ENCODE data around the gene PPM1K.

The PPM1K gene

GRCh38 chr4:88223516-88223915 is 60.8 kb downstream of the PPM1K start:
- no peak overlapping the region for H3K56ac ChIP-seq (ENCODE audit: low read length)
- H3K4me1 ChIP-seq (ENCODE audit: control insufficient read depth, low read depth, low read length), result no peaks in the 10 kb centered on the region
- no peak overlapping the region for H3K4me3 ChIP-seq (ENCODE audit: low read length)
- H3K36me3 ChIP-seq (ENCODE audit: control insufficient read depth, insufficient read depth, low read length), result no peaks in the 10 kb centered on the region
- no peak overlapping the region for H3K18ac ChIP-seq (ENCODE audit: low read length)
- H3K79me2 ChIP-seq (ENCODE audit: control insufficient read depth, insufficient read depth, low read length), result no peaks in the 10 kb centered on the region
- no peak overlapping the region for H4K8ac ChIP-seq (ENCODE audit: low read depth, low read length)
- no CpG with 5 or more reads among the region's 1 CpG for WGBS (ENCODE audit: extremely low coverage, insufficient coverage, low lambda C conversion rate)
- no peak overlapping the region for H2AK5ac ChIP-seq (ENCODE audit: low read length)
- DNase-seq, result no peak
- H3K23ac ChIP-seq (ENCODE audit: low read length), result no peak overlapping the region
- no peak overlapping the region for H4K5ac ChIP-seq (ENCODE audit: low read length)
- no peak overlapping the region for H2BK15ac ChIP-seq (replicated peaks; ENCODE audit: low read depth)
- H3K27me3 ChIP-seq (ENCODE audit: insufficient read depth, low read length, poor library complexity), result no peaks in the 10 kb centered on the region
- no peak overlapping the region for H3K9ac ChIP-seq (ENCODE audit: low read length)
- H3K4me2 ChIP-seq (ENCODE audit: low read length), result no peak overlapping the region
- no peak overlapping the region for H3K4ac ChIP-seq (ENCODE audit: low read depth, low read length)
- no peak overlapping the region for H2BK5ac ChIP-seq (ENCODE audit: low read length)
- H3K79me1 ChIP-seq (ENCODE audit: low read length), result no peaks in the 10 kb centered on the region
- no peak overlapping the region for H2BK120ac ChIP-seq (ENCODE audit: low read depth, low read length)
- no peak overlapping the region for H3K27ac ChIP-seq (ENCODE audit: low read depth, low read length)

- H3K23ac ChIP-seq (ENCODE audit: low read length), result no peak overlapping the region
- no peaks in the 10 kb centered on the region for H3K36me3 ChIP-seq (ENCODE audit: control insufficient read depth, insufficient read depth, low read length)
- H2BK5ac ChIP-seq (ENCODE audit: low read length), result no peak overlapping the region
- no peak overlapping the region for H2BK120ac ChIP-seq (ENCODE audit: low read depth, low read length)
- DNase-seq, result peak; percentile 61
- no peaks in the 10 kb centered on the region for H3K79me1 ChIP-seq (ENCODE audit: low read length)
- no peak overlapping the region for H3K4me2 ChIP-seq (ENCODE audit: low read length)
- no peak overlapping the region for H3K4ac ChIP-seq (ENCODE audit: low read depth, low read length)
- H3K4me1 ChIP-seq (ENCODE audit: control insufficient read depth, low read depth, low read length), result no peaks in the 10 kb centered on the region
- no peak overlapping the region for H3K4me3 ChIP-seq (ENCODE audit: low read length)
- no peak overlapping the region for H2BK15ac ChIP-seq (replicated peaks; ENCODE audit: low read depth)
- H3K9ac ChIP-seq (ENCODE audit: low read length), result no peak overlapping the region
- H3K27me3 ChIP-seq (ENCODE audit: insufficient read depth, low read length, poor library complexity), result no peaks in the 10 kb centered on the region
- no peaks in the 10 kb centered on the region for H3K79me2 ChIP-seq (ENCODE audit: control insufficient read depth, insufficient read depth, low read length)
- no peak overlapping the region for H3K18ac ChIP-seq (ENCODE audit: low read length)
- no peak overlapping the region for H3K27ac ChIP-seq (ENCODE audit: low read depth, low read length)
- H4K5ac ChIP-seq (ENCODE audit: low read length), result no peak overlapping the region
- H4K8ac ChIP-seq (ENCODE audit: low read depth, low read length), result no peak overlapping the region
- H2AK5ac ChIP-seq (ENCODE audit: low read length), result no peak overlapping the region
- no peak overlapping the region for H3K56ac ChIP-seq (ENCODE audit: low read length)
- WGBS (ENCODE audit: extremely low coverage, insufficient coverage, low lambda C conversion rate), result no CpG with 5 or more reads among the region's 5 CpGs
Observed at GRCh38 chr4:88219099-88219498, 65.3 kb downstream of the PPM1K start.

GRCh38 chr4:88217169-88217568 is 67.2 kb downstream of the PPM1K start:
- no CpG with 5 or more reads among the region's 4 CpGs for WGBS (ENCODE audit: extremely low coverage, insufficient coverage, low lambda C conversion rate)
- H3K27me3 ChIP-seq (ENCODE audit: insufficient read depth, low read length, poor library complexity), result no peaks in the 10 kb centered on the region
- no peak overlapping the region for H3K9ac ChIP-seq (ENCODE audit: low read length)
- no peak overlapping the region for H2BK15ac ChIP-seq (replicated peaks; ENCODE audit: low read depth)
- H4K5ac ChIP-seq (ENCODE audit: low read length), result no peak overlapping the region
- no peak overlapping the region for H3K4me2 ChIP-seq (ENCODE audit: low read length)
- no peaks in the 10 kb centered on the region for H3K79me2 ChIP-seq (ENCODE audit: control insufficient read depth, insufficient read depth, low read length)
- H2BK120ac ChIP-seq (ENCODE audit: low read depth, low read length), result no peak overlapping the region
- no peaks in the 10 kb centered on the region for H3K79me1 ChIP-seq (ENCODE audit: low read length)
- no peak overlapping the region for H3K4ac ChIP-seq (ENCODE audit: low read depth, low read length)
- H2BK5ac ChIP-seq (ENCODE audit: low read length), result no peak overlapping the region
- H3K36me3 ChIP-seq (ENCODE audit: control insufficient read depth, insufficient read depth, low read length), result no peaks in the 10 kb centered on the region
- no peak overlapping the region for H3K18ac ChIP-seq (ENCODE audit: low read length)
- no peak overlapping the region for H3K56ac ChIP-seq (ENCODE audit: low read length)
- no peak overlapping the region for H3K23ac ChIP-seq (ENCODE audit: low read length)
- H4K8ac ChIP-seq (ENCODE audit: low read depth, low read length), result no peak overlapping the region
- DNase-seq, result no peak
- H3K4me1 ChIP-seq (ENCODE audit: control insufficient read depth, low read depth, low read length), result no peaks in the 10 kb centered on the region
- H3K4me3 ChIP-seq (ENCODE audit: low read length), result no peak overlapping the region
- H3K27ac ChIP-seq (ENCODE audit: low read depth, low read length), result no peak overlapping the region
- no peak overlapping the region for H2AK5ac ChIP-seq (ENCODE audit: low read length)

- no peak overlapping the region for H3K56ac ChIP-seq (ENCODE audit: low read length)
- no peak for DNase-seq
- H3K23ac ChIP-seq (ENCODE audit: low read length), result no peak overlapping the region
- no peak overlapping the region for H2BK5ac ChIP-seq (ENCODE audit: low read length)
- H3K18ac ChIP-seq (ENCODE audit: low read length), result no peak overlapping the region
- H3K79me2 ChIP-seq (ENCODE audit: control insufficient read depth, insufficient read depth, low read length), result no peaks in the 10 kb centered on the region
- H2BK120ac ChIP-seq (ENCODE audit: low read depth, low read length), result no peak overlapping the region
- no peak overlapping the region for H3K4ac ChIP-seq (ENCODE audit: low read depth, low read length)
- H2BK15ac ChIP-seq (replicated peaks; ENCODE audit: low read depth), result no peak overlapping the region
- H4K5ac ChIP-seq (ENCODE audit: low read length), result no peak overlapping the region
- H3K27me3 ChIP-seq (ENCODE audit: insufficient read depth, low read length, poor library complexity), result no peaks in the 10 kb centered on the region
- H3K9ac ChIP-seq (ENCODE audit: low read length), result no peak overlapping the region
- no peaks in the 10 kb centered on the region for H3K4me1 ChIP-seq (ENCODE audit: control insufficient read depth, low read depth, low read length)
- H2AK5ac ChIP-seq (ENCODE audit: low read length), result no peak overlapping the region
- no peaks in the 10 kb centered on the region for H3K36me3 ChIP-seq (ENCODE audit: control insufficient read depth, insufficient read depth, low read length)
- no peaks in the 10 kb centered on the region for H3K79me1 ChIP-seq (ENCODE audit: low read length)
- H3K4me2 ChIP-seq (ENCODE audit: low read length), result no peak overlapping the region
- no CpG with 5 or more reads among the region's 6 CpGs for WGBS (ENCODE audit: extremely low coverage, insufficient coverage, low lambda C conversion rate)
- no peak overlapping the region for H3K4me3 ChIP-seq (ENCODE audit: low read length)
- H3K27ac ChIP-seq (ENCODE audit: low read depth, low read length), result no peak overlapping the region
- H4K8ac ChIP-seq (ENCODE audit: low read depth, low read length), result no peak overlapping the region
Observed at GRCh38 chr4:88216395-88216794, 68.0 kb downstream of the PPM1K start.

- Histone ChIP-seq H3K27ac (ENCODE audit: low read depth, low read length) (no peak overlapping the region), H3K18ac (ENCODE audit: low read length) (no peak overlapping the region), H2AK5ac (ENCODE audit: low read length) (no peak overlapping the region), H4K5ac (ENCODE audit: low read length) (no peak overlapping the region), H2BK15ac (replicated peaks; ENCODE audit: low read depth) (no peak overlapping the region), H3K27me3 (ENCODE audit: insufficient read depth, low read length, poor library complexity) (no peaks in the 10 kb centered on the region), H2BK120ac (ENCODE audit: low read depth, low read length) (no peak overlapping the region), H3K79me2 (ENCODE audit: control insufficient read depth, insufficient read depth, low read length) (no peaks in the 10 kb centered on the region), H2BK5ac (ENCODE audit: low read length) (no peak overlapping the region), H3K56ac (ENCODE audit: low read length) (no peak overlapping the region), H3K4me3 (ENCODE audit: low read length) (no peak overlapping the region), H3K23ac (ENCODE audit: low read length) (no peak overlapping the region), H3K4me2 (ENCODE audit: low read length) (no peak overlapping the region), H3K4ac (ENCODE audit: low read depth, low read length) (no peak overlapping the region), H3K9ac (ENCODE audit: low read length) (no peak overlapping the region), H4K8ac (ENCODE audit: low read depth, low read length) (no peak overlapping the region), H3K4me1 (ENCODE audit: control insufficient read depth, low read depth, low read length) (no peaks in the 10 kb centered on the region), H3K79me1 (ENCODE audit: low read length) (no peaks in the 10 kb centered on the region), H3K36me3 (ENCODE audit: control insufficient read depth, insufficient read depth, low read length) (no peaks in the 10 kb centered on the region)
- no CpG with 5 or more reads among the region's 2 CpGs for WGBS (ENCODE audit: extremely low coverage, insufficient coverage, low lambda C conversion rate)
- no peak for DNase-seq
Observed at GRCh38 chr4:88215351-88215750, 69.0 kb downstream of the PPM1K start.

GRCh38 chr4:88212253-88212561 is 72.2 kb downstream of the PPM1K start:
- H3K79me1 ChIP-seq (ENCODE audit: low read length), result no peaks in the 10 kb centered on the region
- H3K27me3 ChIP-seq (ENCODE audit: insufficient read depth, low read length, poor library complexity), result no peaks in the 10 kb centered on the region
- DNase-seq, result no peak
- no peak overlapping the region for H3K4me2 ChIP-seq (ENCODE audit: low read length)
- no peak overlapping the region for H3K9ac ChIP-seq (ENCODE audit: low read length)
- no peak overlapping the region for H2BK5ac ChIP-seq (ENCODE audit: low read length)
- no peak overlapping the region for H3K18ac ChIP-seq (ENCODE audit: low read length)
- H3K4me3 ChIP-seq (ENCODE audit: low read length), result no peak overlapping the region
- H3K56ac ChIP-seq (ENCODE audit: low read length), result no peak overlapping the region
- H3K4ac ChIP-seq (ENCODE audit: low read depth, low read length), result no peak overlapping the region
- WGBS (ENCODE audit: extremely low coverage, insufficient coverage, low lambda C conversion rate), result no CpG with 5 or more reads among the region's 4 CpGs
- no peak overlapping the region for H4K8ac ChIP-seq (ENCODE audit: low read depth, low read length)
- no peaks in the 10 kb centered on the region for H3K4me1 ChIP-seq (ENCODE audit: control insufficient read depth, low read depth, low read length)
- H2BK15ac ChIP-seq (replicated peaks; ENCODE audit: low read depth), result no peak overlapping the region
- no peak overlapping the region for H3K23ac ChIP-seq (ENCODE audit: low read length)
- no peak overlapping the region for H2BK120ac ChIP-seq (ENCODE audit: low read depth, low read length)
- no peaks in the 10 kb centered on the region for H3K79me2 ChIP-seq (ENCODE audit: control insufficient read depth, insufficient read depth, low read length)
- H2AK5ac ChIP-seq (ENCODE audit: low read length), result no peak overlapping the region
- no peak overlapping the region for H4K5ac ChIP-seq (ENCODE audit: low read length)
- H3K36me3 ChIP-seq (ENCODE audit: control insufficient read depth, insufficient read depth, low read length), result no peaks in the 10 kb centered on the region
- no peak overlapping the region for H3K27ac ChIP-seq (ENCODE audit: low read depth, low read length)

Data from mesendoderm (in vitro differentiated cells).